Measurements from ENCODE around the gene XAB2.
"Not testable (repeated sequence)": the region's sequence is repeated elsewhere in the genome, so short reads cannot be mapped to it uniquely, and the experiment has no call there.

Gene XAB2

GRCh38 chr19:7650148-7650547 lies 20.8 kb upstream of the XAB2 start:
- peaks cover 4% of the 10 kb centered on the region for H3K4me1 ChIP-seq (ENCODE audit: control insufficient read depth, insufficient read depth, low read length, poor library complexity, severe bottlenecking)
- no peak for DNase-seq

GRCh38 chr19:7648265-7649014 lies 19.1 kb upstream of the XAB2 start:
- Histone ChIP-seq H3K36me3 (ENCODE audit: control insufficient read depth, insufficient read depth, low read length) (peaks cover 7% of the 10 kb centered on the region), H3K9me3 (ENCODE audit: control insufficient read depth, low read length) (no peaks in the 10 kb centered on the region), H3K4me3 (ENCODE audit: insufficient read depth, low read depth, low read length, poor library complexity, severe bottlenecking) (no peak overlapping the region), H3K27ac (ENCODE audit: insufficient read depth, low read length, poor library complexity, severe bottlenecking) (no peak overlapping the region), H3K27me3 (replicated peaks; ENCODE audit: control insufficient read depth, insufficient read depth, low read length, poor library complexity, severe bottlenecking) (no peaks in the 10 kb centered on the region), H3K4me1 (ENCODE audit: control insufficient read depth, insufficient read depth, low read length, poor library complexity, severe bottlenecking) (peaks cover 4% of the 10 kb centered on the region)
- DNase-seq, result no peak

More at GRCh38 chr19:7650148-7650547, 20.8 kb upstream of the XAB2 start:
- Histone ChIP-seq H3K27me3 (replicated peaks; ENCODE audit: control insufficient read depth, insufficient read depth, low read length, poor library complexity, severe bottlenecking) (no peaks in the 10 kb centered on the region), H3K27ac (ENCODE audit: insufficient read depth, low read length, poor library complexity, severe bottlenecking) (no peak overlapping the region), H3K36me3 (ENCODE audit: control insufficient read depth, insufficient read depth, low read length) (peaks cover under 1% of the 10 kb centered on the region), H3K9me3 (ENCODE audit: control insufficient read depth, low read length) (no peaks in the 10 kb centered on the region), H3K4me3 (ENCODE audit: insufficient read depth, low read depth, low read length, poor library complexity, severe bottlenecking) (no peak overlapping the region)

- H3K4me1 ChIP-seq (ENCODE audit: control insufficient read depth, insufficient read depth, low read length, poor library complexity, severe bottlenecking), result peaks cover 4% of the 10 kb centered on the region
- no peak overlapping the region for H3K27ac ChIP-seq (ENCODE audit: insufficient read depth, low read length, poor library complexity, severe bottlenecking)
These were observed 17.8 kb upstream of the XAB2 start for GRCh38 chr19:7647156-7647555.

GRCh38 chr19:7646426-7646700 lies 17.0 kb upstream of the XAB2 start:
- H3K36me3 ChIP-seq (ENCODE audit: control insufficient read depth, insufficient read depth, low read length), result peaks cover 19% of the 10 kb centered on the region
- no peak overlapping the region for H3K4me3 ChIP-seq (ENCODE audit: insufficient read depth, low read depth, low read length, poor library complexity, severe bottlenecking)

More at GRCh38 chr19:7647156-7647555, 17.8 kb upstream of the XAB2 start:
- Histone ChIP-seq H3K9me3 (ENCODE audit: control insufficient read depth, low read length) (no peaks in the 10 kb centered on the region), H3K4me3 (ENCODE audit: insufficient read depth, low read depth, low read length, poor library complexity, severe bottlenecking) (no peak overlapping the region), H3K36me3 (ENCODE audit: control insufficient read depth, insufficient read depth, low read length) (peaks cover 14% of the 10 kb centered on the region), H3K27me3 (replicated peaks; ENCODE audit: control insufficient read depth, insufficient read depth, low read length, poor library complexity, severe bottlenecking) (no peaks in the 10 kb centered on the region)
- no peak for DNase-seq

GRCh38 chr19:7645656-7646425 lies 16.5 kb upstream of the XAB2 start:
- Histone ChIP-seq H3K36me3 (ENCODE audit: control insufficient read depth, insufficient read depth, low read length) (peaks cover 19% of the 10 kb centered on the region), H3K4me1 (ENCODE audit: control insufficient read depth, insufficient read depth, low read length, poor library complexity, severe bottlenecking) (no peaks in the 10 kb centered on the region), H3K4me3 (ENCODE audit: insufficient read depth, low read depth, low read length, poor library complexity, severe bottlenecking) (no peak overlapping the region), H3K9me3 (ENCODE audit: control insufficient read depth, low read length) (no peaks in the 10 kb centered on the region), H3K27ac (ENCODE audit: insufficient read depth, low read length, poor library complexity, severe bottlenecking) (no peak overlapping the region), H3K27me3 (replicated peaks; ENCODE audit: control insufficient read depth, insufficient read depth, low read length, poor library complexity, severe bottlenecking) (no peaks in the 10 kb centered on the region)
- DNase-seq, result no peak

More at GRCh38 chr19:7646426-7646700, 17.0 kb upstream of the XAB2 start:
- Histone ChIP-seq H3K4me1 (ENCODE audit: control insufficient read depth, insufficient read depth, low read length, poor library complexity, severe bottlenecking) (no peaks in the 10 kb centered on the region), H3K9me3 (ENCODE audit: control insufficient read depth, low read length) (no peaks in the 10 kb centered on the region), H3K27me3 (replicated peaks; ENCODE audit: control insufficient read depth, insufficient read depth, low read length, poor library complexity, severe bottlenecking) (no peaks in the 10 kb centered on the region), H3K27ac (ENCODE audit: insufficient read depth, low read length, poor library complexity, severe bottlenecking) (no peak overlapping the region)
- no peak for DNase-seq

- H3K27ac ChIP-seq (ENCODE audit: insufficient read depth, low read length, poor library complexity, severe bottlenecking), result no peak overlapping the region
- H3K9me3 ChIP-seq (ENCODE audit: control insufficient read depth, low read length), result no peaks in the 10 kb centered on the region
- H3K4me1 ChIP-seq (ENCODE audit: control insufficient read depth, insufficient read depth, low read length, poor library complexity, severe bottlenecking), result no peaks in the 10 kb centered on the region
- H3K27me3 ChIP-seq (replicated peaks; ENCODE audit: control insufficient read depth, insufficient read depth, low read length, poor library complexity, severe bottlenecking), result no peaks in the 10 kb centered on the region
- DNase-seq, result no peak
- H3K36me3 ChIP-seq (ENCODE audit: control insufficient read depth, insufficient read depth, low read length), result peaks cover 23% of the 10 kb centered on the region
- H3K4me3 ChIP-seq (ENCODE audit: insufficient read depth, low read depth, low read length, poor library complexity, severe bottlenecking), result no peak overlapping the region
These were observed 15.8 kb upstream of the XAB2 start for GRCh38 chr19:7645163-7645562.

GRCh38 chr19:7644550-7644877 lies 15.2 kb upstream of the XAB2 start:
- Histone ChIP-seq H3K36me3 (ENCODE audit: control insufficient read depth, insufficient read depth, low read length) (peaks cover 23% of the 10 kb centered on the region), H3K4me1 (ENCODE audit: control insufficient read depth, insufficient read depth, low read length, poor library complexity, severe bottlenecking) (no peaks in the 10 kb centered on the region), H3K27ac (ENCODE audit: insufficient read depth, low read length, poor library complexity, severe bottlenecking) (no peak overlapping the region)

GRCh38 chr19:7643629-7644549 lies 14.5 kb upstream of the XAB2 start:
- H3K9me3 ChIP-seq (ENCODE audit: control insufficient read depth, low read length); H3K4me1 ChIP-seq (ENCODE audit: control insufficient read depth, insufficient read depth, low read length, poor library complexity, severe bottlenecking); DNase-seq; H3K4me3 ChIP-seq (ENCODE audit: insufficient read depth, low read depth, low read length, poor library complexity, severe bottlenecking); H3K27ac ChIP-seq (ENCODE audit: insufficient read depth, low read length, poor library complexity, severe bottlenecking); H3K27me3 ChIP-seq (replicated peaks; ENCODE audit: control insufficient read depth, insufficient read depth, low read length, poor library complexity, severe bottlenecking): not testable (repeated sequence)
- peaks cover 23% of the 10 kb centered on the region for H3K36me3 ChIP-seq (ENCODE audit: control insufficient read depth, insufficient read depth, low read length)

More at GRCh38 chr19:7644550-7644877, 15.2 kb upstream of the XAB2 start:
- no peaks in the 10 kb centered on the region for H3K9me3 ChIP-seq (ENCODE audit: control insufficient read depth, low read length)
- H3K27me3 ChIP-seq (replicated peaks; ENCODE audit: control insufficient read depth, insufficient read depth, low read length, poor library complexity, severe bottlenecking), result no peaks in the 10 kb centered on the region
- no peak for DNase-seq
- no peak overlapping the region for H3K4me3 ChIP-seq (ENCODE audit: insufficient read depth, low read depth, low read length, poor library complexity, severe bottlenecking)

- Histone ChIP-seq H3K27ac (ENCODE audit: insufficient read depth, low read length, poor library complexity, severe bottlenecking) (no peak overlapping the region), H3K36me3 (ENCODE audit: control insufficient read depth, insufficient read depth, low read length) (peaks cover 23% of the 10 kb centered on the region), H3K4me3 (ENCODE audit: insufficient read depth, low read depth, low read length, poor library complexity, severe bottlenecking) (no peak overlapping the region), H3K4me1 (ENCODE audit: control insufficient read depth, insufficient read depth, low read length, poor library complexity, severe bottlenecking) (peaks cover 7% of the 10 kb centered on the region), H3K27me3 (replicated peaks; ENCODE audit: control insufficient read depth, insufficient read depth, low read length, poor library complexity, severe bottlenecking) (no peaks in the 10 kb centered on the region), H3K9me3 (ENCODE audit: control insufficient read depth, low read length) (no peaks in the 10 kb centered on the region)
- no peak for DNase-seq
These were observed 13.7 kb upstream of the XAB2 start for GRCh38 chr19:7643031-7643415.

Data from effector memory CD4-positive, alpha-beta T cell (primary cell).